Measurements from ENCODE around the gene TMTC4.
"Not testable (repeated sequence)": the region's sequence is repeated elsewhere in the genome, so short reads cannot be mapped to it uniquely, and the experiment has no call there.

Gene TMTC4, protein sequence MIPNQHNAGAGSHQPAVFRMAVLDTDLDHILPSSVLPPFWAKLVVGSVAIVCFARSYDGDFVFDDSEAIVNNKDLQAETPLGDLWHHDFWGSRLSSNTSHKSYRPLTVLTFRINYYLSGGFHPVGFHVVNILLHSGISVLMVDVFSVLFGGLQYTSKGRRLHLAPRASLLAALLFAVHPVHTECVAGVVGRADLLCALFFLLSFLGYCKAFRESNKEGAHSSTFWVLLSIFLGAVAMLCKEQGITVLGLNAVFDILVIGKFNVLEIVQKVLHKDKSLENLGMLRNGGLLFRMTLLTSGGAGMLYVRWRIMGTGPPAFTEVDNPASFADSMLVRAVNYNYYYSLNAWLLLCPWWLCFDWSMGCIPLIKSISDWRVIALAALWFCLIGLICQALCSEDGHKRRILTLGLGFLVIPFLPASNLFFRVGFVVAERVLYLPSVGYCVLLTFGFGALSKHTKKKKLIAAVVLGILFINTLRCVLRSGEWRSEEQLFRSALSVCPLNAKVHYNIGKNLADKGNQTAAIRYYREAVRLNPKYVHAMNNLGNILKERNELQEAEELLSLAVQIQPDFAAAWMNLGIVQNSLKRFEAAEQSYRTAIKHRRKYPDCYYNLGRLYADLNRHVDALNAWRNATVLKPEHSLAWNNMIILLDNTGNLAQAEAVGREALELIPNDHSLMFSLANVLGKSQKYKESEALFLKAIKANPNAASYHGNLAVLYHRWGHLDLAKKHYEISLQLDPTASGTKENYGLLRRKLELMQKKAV

DNA sequence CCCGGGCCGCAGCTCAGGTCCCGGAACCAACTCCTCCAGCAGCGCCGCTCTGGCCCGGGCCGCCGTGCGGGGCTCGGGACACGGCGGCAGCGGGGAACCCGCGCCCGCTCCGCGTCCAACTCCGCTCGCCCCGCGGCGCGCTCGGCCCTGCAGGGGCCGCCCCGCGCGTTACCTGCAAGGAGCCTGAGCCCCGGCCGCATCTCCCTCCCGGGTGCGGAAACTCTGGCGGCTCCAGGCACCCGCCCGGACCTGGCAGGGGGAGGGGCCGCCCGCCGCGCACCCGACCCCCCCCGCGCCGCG lies at the start of gene TMTC4:
TSS of gene TMTC4 (minus strand) at position 224 of the 300 bp plus-strand sequence. CDS start 4,433 bp downstream, outside the sequence.
- DNase-seq, result peak; percentile 62

DNA sequence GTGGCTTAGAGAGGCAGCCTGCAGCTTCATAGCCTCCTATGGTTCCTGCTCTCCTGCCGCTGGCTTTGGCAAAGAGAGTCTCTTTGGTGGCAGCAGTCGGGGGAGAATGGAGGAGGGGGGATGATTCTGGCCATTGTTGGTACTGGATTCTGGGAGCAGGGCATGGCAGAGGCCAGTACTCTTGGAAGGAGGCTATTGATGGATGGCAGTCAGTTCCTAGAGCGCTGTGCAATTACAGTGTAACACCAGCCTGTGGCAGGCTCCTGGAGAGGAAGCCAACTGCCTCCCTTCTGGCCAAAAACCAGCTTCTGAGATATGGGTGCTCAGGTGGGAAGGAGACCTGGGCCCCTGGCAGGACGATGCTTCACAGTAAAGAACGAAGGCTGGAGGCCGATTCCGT lies 47.9 kb upstream of the TMTC4 start:
- DNase-seq, result no peak

DNA sequence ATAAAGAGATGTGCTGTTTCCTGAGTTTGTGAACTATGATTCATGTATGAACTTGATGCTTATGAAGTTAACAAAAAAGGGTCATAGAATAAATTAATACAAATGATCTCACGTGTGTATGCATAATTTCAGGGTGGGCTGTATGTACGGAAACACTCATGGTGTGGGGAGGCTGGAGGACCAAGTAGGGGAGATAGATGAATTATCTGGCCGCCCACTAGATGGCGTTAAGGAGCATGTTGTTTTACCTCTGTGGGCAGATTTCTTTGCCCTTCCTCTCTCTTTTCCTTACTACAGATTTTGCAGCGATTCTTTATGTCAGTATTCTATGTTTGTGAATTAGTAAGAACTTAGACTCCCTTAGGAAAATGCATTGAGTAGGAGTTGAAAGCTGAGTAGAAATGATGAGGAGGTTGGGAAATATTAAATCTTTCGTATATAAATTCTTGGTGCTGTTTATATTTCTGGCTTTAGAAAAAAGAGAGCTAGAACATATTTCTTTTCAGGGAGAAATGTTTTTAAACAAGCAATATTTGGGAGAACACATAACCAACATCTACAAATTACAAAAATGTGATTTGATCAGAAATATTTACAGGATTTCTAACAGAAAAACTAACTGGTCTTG lies 47.4 kb upstream of the TMTC4 start:
- DNase-seq, result no peak

DNA sequence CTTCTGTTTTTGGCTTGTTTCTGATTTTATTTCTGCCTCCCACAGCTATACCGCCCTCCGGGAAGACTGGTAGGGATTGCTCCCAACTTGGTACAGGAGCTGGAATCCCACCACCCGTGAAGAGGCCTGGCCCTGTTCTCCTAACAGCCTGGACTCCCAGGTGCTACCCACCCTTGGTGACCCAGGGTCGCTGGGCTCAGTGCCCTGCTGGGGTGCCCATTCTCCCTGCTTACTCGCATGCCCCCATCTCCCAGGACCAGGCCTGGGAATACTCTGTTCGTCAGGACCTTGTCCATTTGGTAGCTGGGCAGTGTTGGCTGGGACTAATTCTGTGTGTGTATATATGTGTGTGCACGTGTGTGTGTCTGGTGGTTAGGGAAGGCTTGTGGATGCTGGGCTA lies 41.0 kb upstream of the TMTC4 start:
- DNase-seq, result no peak

DNA sequence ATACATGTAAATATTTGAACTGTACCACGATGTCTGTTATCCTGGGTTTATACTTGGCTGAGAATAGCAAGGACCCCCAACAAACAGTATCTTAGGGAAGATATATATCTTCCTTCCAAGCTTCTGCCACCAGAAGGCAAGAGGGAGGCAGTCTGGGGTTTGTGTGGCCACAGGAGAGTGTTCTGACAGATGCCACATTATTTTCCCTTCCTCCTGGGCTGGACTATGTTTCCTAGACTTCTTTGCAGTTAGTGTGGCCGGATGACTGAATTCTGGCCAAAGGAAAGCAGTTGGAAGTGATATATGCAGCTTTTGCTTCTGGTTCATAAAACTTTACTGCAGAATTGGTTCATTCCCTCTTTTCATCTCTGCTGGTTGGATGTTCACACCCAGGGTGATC lies 39.9 kb upstream of the TMTC4 start:
- DNase-seq, result no peak

DNA sequence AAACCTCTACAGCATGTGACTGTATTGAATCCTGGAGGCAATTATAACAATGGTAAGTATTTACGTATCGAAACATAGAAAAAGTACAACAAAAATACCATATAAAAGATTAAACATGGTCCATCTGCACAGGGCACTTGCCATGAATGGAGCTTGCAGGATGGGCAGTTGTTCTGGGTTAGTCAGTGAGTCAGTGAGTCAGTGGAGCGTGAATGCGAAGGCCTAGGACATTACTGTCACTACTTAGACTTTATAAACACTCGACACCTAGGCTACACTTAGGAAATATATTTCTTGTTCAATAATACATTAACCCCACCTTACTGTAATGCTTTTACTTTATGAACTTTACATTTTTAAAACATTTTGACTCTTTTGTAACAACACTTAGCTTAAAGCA lies 35.6 kb upstream of the TMTC4 start:
- DNase-seq, result no peak

DNA sequence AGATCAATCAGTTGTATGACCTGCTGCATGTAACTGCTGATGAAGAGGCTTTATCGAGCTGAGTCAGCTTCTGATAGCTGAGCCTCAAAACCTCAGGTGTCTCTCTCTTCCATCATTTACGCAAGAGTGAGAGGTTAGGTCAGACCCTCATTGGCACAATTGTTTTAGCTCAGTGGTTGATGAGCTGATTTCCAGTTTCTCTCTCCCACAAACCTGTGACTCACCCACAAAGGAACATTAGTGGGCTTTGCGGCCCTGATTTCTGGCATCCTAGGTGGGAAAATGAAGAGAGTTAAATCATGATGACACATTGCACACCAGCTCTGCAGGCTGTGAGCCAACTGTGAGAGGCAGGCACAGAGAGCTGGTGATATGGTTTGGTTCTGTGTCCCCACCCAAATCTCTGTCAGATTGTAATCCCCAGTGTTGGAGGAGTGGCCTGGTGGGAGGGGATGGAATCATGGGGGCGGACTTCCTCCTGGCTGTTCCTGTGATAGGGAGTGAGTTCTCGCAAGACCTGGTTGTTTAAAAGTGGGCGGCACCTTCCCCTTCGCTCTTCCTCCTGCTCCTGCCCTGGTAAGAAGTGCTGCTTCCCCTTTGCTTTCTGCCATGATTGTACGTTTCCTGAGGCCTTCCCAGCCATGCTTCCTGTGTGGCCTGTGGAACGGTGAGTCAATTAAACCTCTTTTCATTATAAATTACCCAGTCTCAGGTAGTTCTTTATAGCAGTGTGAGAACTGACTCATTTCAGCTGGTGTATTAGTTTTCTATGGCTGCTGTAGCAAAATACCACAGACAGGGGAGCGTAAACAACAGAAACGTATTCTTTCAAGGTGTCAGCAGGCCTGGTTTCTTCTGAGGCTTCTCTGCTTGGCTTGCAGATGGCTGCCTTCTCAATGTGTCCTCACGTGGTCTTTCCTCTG lies 33.5 kb upstream of the TMTC4 start:
- no peak for DNase-seq

DNA sequence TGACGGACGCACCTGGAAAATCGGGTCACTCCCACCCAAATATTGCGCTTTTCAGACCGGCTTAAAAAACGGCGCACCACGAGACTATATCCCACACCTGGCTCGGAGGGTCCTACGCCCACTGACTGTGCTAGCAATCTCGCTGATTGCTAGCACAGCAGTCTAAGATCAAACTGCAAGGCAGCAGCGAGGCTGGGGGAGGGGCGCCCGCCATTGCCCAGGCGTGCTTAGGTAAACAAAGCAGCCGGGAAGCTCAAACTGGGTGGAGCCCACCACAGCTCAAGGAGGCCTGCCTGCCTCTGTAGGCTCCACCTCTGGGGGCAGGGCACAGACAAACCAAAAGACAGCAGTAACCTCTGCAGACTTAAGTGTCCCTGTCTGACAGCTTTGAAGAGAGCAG lies 23.7 kb upstream of the TMTC4 start:
- not testable (repeated sequence) for DNase-seq

DNA sequence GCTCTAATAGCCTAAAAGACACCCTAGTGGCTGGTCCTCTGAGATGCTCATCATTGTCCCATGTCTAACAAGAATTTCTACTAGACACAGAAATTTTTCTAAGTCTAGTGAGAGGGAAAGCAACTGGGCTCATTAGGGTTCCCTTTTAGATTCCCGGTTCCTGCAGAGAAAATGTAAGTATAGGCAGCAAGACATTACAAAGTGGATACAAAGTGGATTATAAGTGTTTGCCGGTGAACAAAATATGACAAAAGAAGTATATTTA lies 20.8 kb upstream of the TMTC4 start:
- no peak for DNase-seq

DNA sequence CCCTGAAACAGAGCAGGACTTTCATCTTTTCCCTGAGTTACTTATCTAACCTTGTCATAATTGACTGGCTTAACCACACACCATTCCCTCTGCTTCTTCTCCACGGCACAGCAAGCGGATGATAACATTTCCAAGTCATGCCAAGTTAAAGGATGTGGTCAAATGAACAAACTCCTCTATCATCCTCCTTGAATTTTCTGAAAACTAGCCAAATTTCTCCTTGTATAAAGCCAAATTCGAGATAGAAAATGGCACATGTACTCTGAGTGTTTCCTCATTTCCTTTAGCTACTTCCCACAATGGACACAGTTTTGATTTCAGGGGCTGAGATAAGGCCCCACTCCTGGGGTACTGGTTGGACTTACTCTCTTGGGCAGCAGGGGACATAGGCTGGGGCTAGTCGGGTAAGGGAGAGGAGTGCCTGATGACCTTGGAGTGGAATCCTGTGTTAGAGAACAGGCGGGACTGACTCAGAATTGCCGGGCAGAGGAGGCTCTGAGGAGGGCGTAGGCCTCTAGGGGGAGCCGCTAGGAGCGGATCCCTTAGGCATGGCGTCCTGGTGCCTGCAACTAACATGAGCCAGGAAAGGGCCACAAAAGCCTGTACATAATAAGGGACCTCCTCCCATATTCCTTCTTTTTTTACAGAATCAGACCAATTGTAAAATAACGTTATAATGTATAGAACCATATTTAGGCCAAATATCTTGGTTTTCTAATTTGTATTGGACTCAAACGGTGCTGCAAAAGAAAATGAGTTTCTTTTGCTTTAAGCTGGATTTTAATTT lies 20.3 kb upstream of the TMTC4 start:
- DNase-seq, result no peak

DNA sequence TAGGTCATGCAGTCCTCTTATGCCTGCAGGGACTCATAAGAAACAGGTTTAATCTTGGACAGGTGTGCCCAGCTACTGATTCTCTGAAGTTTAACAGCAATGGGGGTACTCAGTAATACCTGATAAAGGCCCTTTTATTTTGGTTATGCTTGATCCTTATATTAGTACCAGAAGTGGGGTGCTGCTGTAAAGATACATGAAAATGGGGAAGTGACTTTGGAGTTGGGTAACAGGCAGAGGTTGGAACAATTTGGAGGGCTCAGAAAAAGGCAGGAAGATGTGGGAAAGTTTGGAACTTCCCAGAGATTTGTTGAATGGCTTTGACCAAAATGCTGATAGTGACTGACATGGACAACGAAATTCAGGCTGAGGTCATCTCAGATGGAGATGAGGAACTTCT lies 14.6 kb upstream of the TMTC4 start:
- DNase-seq, result no peak

DNA sequence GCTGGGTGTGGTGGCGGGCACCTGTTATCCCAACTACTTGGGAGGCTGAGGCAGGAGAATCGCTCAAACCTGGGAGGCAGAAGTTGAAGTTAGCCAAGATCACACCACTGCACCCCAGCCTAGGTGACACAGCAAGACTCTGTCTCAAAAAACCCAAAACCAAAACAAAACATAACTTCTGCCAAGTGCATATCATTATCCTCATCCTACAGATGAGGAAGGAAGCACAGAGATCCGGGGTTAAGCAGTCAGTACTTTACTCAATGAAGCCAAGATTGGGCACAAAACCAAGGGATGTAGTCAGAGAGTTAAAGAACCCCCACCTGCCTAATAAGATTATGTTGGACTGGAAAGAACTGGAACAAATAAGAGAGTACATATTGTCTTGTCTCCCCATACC lies 5.5 kb upstream of the TMTC4 start:
- DNase-seq, result no peak

DNA sequence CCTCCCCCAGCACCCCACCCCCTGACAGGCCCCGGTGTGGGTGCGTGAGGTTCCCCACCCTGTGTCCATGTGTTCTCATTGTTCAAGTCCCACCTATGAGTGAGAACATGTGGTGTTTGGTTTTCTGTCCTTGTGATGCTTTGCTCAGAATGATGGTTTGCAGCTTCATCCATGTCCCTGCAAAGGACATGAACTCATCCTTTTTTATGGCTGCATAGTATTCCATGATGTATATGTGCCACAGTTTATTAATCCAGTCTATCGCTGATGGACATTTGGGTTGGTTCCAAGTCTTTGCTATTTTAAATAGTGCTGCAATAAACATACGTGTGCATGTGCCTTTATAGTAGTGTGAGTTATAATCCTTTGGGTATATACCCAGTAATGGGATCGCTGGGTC lies 2.5 kb upstream of the TMTC4 start:
- not testable (repeated sequence) for DNase-seq

DNA sequence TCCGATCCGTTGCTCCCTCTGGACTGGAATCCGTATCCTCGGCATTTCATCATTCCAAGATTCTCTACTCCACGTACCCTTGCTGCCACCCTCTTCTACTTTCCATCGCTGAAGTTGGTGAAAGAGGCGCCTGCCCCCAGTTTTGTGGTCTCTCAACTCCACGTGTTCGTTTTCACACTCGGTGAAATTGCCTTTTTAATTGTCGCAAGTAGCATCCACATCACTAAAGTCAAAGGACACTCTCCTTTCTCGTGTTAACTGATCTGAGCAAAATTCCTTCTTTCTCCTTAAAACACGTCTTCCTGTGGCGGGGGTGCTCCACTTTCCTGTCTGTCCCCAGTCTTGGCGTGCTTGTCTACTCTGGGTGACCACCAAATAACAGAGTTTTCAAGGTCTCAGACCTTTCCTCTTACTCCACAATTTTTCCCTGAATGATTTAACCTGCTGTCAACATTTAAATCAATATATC lies 1.1 kb upstream of the TMTC4 start:
- DNase-seq, result no peak

DNA sequence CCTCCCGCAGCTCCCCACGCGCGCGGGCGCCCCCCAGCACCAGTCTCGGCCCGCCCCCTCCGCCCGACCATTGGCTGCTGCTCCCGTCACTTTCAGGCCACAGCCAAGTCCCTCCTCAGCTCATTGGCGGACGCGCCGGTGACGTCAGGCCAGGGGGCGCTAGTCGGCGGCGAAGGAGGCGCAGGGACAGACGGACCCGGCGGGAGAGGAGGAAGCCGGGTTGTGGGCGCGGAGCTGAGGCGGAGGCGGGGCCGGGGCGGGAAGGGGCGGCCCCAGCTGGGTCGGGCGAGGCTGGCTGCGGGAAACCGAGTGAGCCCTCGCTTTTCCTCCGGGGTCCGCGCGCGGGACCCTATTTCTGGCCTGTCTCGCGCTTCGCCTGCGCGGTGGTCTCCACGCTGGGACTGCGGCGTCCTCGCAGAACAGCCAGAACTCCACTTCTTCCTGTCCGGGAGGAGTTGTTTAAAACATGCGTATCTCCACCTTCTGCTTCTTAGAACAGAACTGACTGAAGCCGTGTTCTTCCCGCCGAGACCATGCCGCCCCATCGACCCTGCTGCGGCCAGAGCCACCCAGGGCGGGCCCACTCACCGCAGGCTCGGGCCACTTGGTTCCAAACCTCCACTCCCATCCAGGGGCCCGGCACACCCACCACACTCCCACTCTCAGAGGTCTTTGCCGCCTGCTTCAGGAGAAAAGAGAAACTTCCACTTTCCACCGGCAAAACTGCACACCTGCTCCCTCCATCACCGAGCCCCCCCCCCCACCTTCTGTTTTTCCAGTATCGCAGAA lies 471 bp upstream of the TMTC4 start:
- peak; percentile 93 for DNase-seq

DNA sequence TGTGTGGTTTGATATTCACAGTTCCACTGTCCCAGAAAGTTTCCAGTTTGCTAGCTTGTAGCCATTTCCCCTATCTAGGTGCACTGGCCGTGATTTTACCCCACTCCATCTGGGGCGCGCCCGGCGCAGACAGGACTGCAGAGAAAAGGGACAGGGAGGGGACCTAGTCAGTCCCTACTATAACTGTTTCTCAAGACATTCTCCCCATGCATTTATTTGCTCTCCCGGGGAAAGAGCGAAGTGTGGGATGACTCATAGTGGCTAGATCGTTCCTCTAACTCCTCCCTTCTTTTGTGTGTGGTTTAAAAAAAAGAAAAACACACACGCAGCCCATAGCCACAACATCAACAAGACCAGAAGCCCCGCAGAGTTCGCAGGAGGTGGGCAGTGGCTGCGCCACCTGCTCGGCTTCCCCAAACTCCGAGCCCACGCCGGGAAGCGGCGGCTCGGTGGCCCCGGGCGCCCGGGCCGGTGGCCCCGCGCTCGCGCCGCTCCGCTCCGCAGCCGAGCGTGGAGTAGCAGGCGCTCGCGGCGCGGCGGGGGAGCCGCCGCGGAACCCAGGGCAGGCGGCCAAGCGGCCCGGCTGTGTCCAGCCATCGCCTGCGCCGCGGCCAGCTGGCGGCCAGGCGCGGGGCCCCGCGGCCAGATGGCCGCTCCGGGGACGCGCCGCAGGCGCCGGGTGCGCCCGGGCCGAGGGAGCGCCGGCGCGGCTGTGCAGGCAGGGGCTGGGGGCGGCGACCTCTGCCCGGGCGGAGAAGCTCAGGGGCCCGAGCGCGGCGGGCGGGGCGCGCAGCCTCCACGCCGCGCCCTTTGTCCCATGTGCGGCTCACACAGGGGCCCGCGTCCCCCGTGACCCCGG lies 653 bp downstream of the TMTC4 start:
- DNase-seq, result peak; percentile 59

DNA sequence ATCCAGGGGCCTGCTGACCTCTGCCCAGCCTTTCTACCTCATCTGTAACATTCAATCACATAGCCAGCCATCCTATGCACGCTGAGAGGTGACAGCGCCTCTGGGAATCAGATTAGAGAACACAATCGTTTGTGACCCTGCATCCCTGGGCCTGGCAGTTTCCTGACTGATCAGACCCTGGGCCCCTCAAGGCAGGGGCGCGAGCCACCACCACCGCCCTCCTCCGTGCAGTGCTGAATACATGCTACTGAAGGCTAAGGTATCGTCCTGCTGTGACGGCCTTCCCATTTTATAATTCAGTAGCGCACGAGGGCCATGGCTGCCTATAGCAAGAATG lies 1.3 kb downstream of the TMTC4 start:
- DNase-seq, result no peak

DNA sequence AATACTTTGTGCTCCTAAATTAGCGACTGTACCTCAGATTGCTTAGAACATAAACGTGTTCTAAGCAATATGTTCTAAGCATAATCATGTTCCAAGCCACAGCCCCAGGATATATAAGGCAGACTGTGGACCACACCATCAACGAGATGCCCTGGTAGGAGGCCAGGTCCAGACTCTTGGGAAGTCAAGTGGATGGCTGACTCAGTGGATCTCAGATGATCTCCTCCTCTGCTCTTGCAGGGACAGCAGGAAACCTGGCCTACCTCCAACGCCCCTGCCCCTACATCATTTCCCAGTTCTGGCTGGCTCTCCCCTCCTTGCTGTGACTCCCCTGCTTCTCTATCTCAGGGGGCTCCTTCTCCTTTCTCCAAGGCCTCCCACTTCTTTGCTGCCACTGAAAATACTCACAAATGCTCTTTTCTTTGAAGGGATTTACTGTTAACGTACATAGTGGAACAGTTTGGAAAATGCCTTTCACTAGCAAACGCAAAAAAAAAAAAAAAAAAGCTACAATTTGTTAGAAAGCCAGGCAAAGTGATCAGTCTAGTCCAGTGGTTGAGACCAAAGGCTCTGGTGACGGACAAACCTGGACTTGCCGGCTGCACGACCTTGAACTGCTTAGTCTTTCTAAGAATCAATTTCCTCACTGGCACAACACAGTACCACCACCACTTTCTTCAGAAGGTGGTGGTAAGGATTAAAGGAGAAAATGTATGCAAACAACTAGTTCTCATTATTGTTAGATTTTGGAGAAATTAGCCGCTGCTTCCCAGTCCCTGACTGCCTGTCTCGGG lies 3.0 kb downstream of the TMTC4 start:
- no peak for DNase-seq

DNA sequence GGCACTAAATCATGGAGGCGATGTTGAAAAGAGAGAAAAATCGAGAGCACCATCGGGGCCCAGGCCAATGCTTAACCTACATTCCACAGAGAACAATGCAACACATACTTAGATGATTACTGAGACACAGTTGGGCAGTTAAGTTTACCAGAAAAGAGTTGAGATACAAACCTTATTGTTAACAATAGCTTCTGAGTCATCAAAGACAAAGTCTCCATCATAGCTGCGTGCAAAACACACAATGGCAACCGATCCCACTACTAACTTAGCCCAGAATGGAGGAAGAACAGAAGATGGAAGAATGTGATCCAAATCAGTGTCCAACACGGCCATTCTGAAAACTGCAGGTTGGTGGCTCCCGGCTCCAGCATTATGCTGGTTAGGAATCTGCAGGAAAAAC lies 6.2 kb downstream of the TMTC4 start:
- no peak for DNase-seq

DNA sequence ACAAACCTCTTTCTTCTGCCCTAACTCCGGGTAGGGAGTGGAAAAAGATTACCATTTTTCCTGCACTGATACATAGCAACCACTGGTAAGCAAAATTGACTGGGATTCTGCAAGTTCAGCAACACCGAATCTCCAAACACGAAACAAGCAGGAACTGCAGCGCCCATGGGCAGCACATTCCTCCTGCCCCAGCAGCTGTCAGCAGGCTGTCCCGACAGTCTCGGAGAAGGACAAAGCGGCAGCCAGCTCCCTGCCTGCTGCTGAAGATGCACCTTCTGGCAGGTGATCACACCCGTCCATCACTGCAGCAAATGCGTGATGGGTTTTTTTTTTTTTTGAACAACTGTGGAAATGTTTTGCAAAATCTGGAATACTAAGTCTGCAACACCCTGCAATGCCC lies 6.7 kb downstream of the TMTC4 start:
- DNase-seq, result no peak
